Peyer's patch (tissue), 4 donors: ENCODE measurements around the gene HNRNPA2B1.

ENCODE experiments used
- POLR2A ChIP-seq, 2 donors: fragments of 450-650 bp; IDR thresholded peaks; one replicate each; pipeline ENCODE4 v1.5.1; 2017; ENCODE audit warnings: antibody characterized with exemption in 2 of 2, mild to moderate bottlenecking in 2 of 2, moderate library complexity in 2 of 2
- TF ChIP-seq, protein P1 (sequence below), 6 experiments: fragments of 450-650 bp in 4 of 6; fragments of 200-600 bp in 2 of 6; sonication (generic) in 1 of 6; IDR thresholded peaks; one replicate each; pipeline ENCODE4 v1.5.1; 2017 to 2019; ENCODE audit warnings: antibody characterized with exemption in 6 of 6, mild to moderate bottlenecking in 3 of 6, moderate library complexity in 1 of 6

GRCh38 chr7:26182706-26183105 is 17.8 kb downstream of the HNRNPA2B1 start:
- TF ChIP-seq, protein P1, sequence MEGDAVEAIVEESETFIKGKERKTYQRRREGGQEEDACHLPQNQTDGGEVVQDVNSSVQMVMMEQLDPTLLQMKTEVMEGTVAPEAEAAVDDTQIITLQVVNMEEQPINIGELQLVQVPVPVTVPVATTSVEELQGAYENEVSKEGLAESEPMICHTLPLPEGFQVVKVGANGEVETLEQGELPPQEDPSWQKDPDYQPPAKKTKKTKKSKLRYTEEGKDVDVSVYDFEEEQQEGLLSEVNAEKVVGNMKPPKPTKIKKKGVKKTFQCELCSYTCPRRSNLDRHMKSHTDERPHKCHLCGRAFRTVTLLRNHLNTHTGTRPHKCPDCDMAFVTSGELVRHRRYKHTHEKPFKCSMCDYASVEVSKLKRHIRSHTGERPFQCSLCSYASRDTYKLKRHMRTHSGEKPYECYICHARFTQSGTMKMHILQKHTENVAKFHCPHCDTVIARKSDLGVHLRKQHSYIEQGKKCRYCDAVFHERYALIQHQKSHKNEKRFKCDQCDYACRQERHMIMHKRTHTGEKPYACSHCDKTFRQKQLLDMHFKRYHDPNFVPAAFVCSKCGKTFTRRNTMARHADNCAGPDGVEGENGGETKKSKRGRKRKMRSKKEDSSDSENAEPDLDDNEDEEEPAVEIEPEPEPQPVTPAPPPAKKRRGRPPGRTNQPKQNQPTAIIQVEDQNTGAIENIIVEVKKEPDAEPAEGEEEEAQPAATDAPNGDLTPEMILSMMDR (IDR thresholded peaks at IDR 0.05): no peak
- TF ChIP-seq POLR2A (IDR thresholded peaks at IDR 0.05): no peak
